ENCODE measurements around the gene ATXN1. TPM values are rescaled to one million over a fixed set of nuclear protein-coding genes. Genes with fewer than 3 reads are reported as not detected.

Gene ATXN1
- total RNA-seq, 2 experiments from 2014 or later: 34.1 to 36.7 TPM

GRCh38 chr6:16758163-16758975 is 2.9 kb downstream of the ATXN1 start:
- intact Hi-C loops (cut with micrococcal nuclease): no loop called here
- H3K27ac Mint-ChIP-seq: peak overlapping the region; percentile 24
- peak overlapping the region; percentile 87 for H3K4me3 Mint-ChIP-seq
- H3K27me3 Mint-ChIP-seq: no peaks in the 10 kb centered on the region
- ChIA-PET CTCF (interaction anchor here (0.8 to 2.0 kb wide), 13 partner anchors 10 to 472 kb away, joined by 3 to 8 read pairs (median 4); no protein-coding TSS in a partner anchor), POLR2A (interaction anchor here (0.7 to 3.1 kb wide), 8 partner anchors 9 to 217 kb away, joined by 3 to 12 read pairs (median 5); no protein-coding TSS in a partner anchor)
- peaks cover 55% of the 10 kb centered on the region for H3K4me1 Mint-ChIP-seq (ENCODE audit: low read depth)
- H3K9me3 Mint-ChIP-seq: no peaks in the 10 kb centered on the region
- peaks cover 10% of the 10 kb centered on the region for H3K36me3 Mint-ChIP-seq
- DNase-seq: no peak

- Mint-ChIP-seq H3K36me3 (peaks cover 18% of the 10 kb centered on the region), H3K4me3 (no peak overlapping the region), H3K27me3 (no peaks in the 10 kb centered on the region), H3K9me3 (no peaks in the 10 kb centered on the region), H3K4me1 (ENCODE audit: low read depth) (peaks cover 61% of the 10 kb centered on the region), H3K27ac (no peak overlapping the region)
- ChIA-PET CTCF (interaction anchor here (0.6 to 2.0 kb wide), 6 partner anchors 10 to 322 kb away, joined by 3 to 7 read pairs (median 3); no protein-coding TSS in a partner anchor), POLR2A (interaction anchor here (1.3 to 3.1 kb wide), 5 partner anchors 10 to 224 kb away, joined by 4 to 9 read pairs (median 5); no protein-coding TSS in a partner anchor)
- intact Hi-C loops (cut with micrococcal nuclease): no loop called here
- DNase-seq: no peak
Measured at GRCh38 chr6:16757332-16757731, 3.9 kb downstream of the ATXN1 start.

- peaks cover 66% of the 10 kb centered on the region for H3K4me1 Mint-ChIP-seq (ENCODE audit: low read depth)
- no peak overlapping the region for H3K4me3 Mint-ChIP-seq
- H3K9me3 Mint-ChIP-seq: no peaks in the 10 kb centered on the region
- intact Hi-C loops (cut with micrococcal nuclease): no loop called here
- peaks cover 19% of the 10 kb centered on the region for H3K36me3 Mint-ChIP-seq
- DNase-seq: no peak
- CTCF ChIA-PET: no interaction called here
- POLR2A ChIA-PET: interaction anchor here (0.7 to 3.1 kb wide), 4 partner anchors 9 to 223 kb away, joined by 3 to 9 read pairs (median 4); no protein-coding TSS in a partner anchor
- no peak overlapping the region for H3K27ac Mint-ChIP-seq
- no peaks in the 10 kb centered on the region for H3K27me3 Mint-ChIP-seq
Measured at GRCh38 chr6:16756660-16757255, 4.5 kb downstream of the ATXN1 start.

GRCh38 chr6:16755544-16755943 is 5.7 kb downstream of the ATXN1 start:
- peaks cover 72% of the 10 kb centered on the region for H3K4me1 Mint-ChIP-seq (ENCODE audit: low read depth)
- no peak for DNase-seq
- POLR2A ChIA-PET: no interaction called here
- CTCF ChIA-PET: no interaction called here
- H3K36me3 Mint-ChIP-seq: peaks cover 21% of the 10 kb centered on the region
- no peak overlapping the region for H3K4me3 Mint-ChIP-seq
- intact Hi-C loops (cut with micrococcal nuclease): no loop called here
- H3K27ac Mint-ChIP-seq: no peak overlapping the region
- no peaks in the 10 kb centered on the region for H3K27me3 Mint-ChIP-seq
- no peaks in the 10 kb centered on the region for H3K9me3 Mint-ChIP-seq

GRCh38 chr6:16754876-16755275 is 6.4 kb downstream of the ATXN1 start:
- H3K4me1 Mint-ChIP-seq (ENCODE audit: low read depth): peaks cover 76% of the 10 kb centered on the region
- intact Hi-C loops (cut with micrococcal nuclease): no loop called here
- H3K27me3 Mint-ChIP-seq: no peaks in the 10 kb centered on the region
- ChIA-PET POLR2A (no interaction called here), CTCF (no interaction called here)
- peaks cover 23% of the 10 kb centered on the region for H3K36me3 Mint-ChIP-seq
- no peaks in the 10 kb centered on the region for H3K9me3 Mint-ChIP-seq
- no peak overlapping the region for H3K27ac Mint-ChIP-seq
- no peak for DNase-seq
- H3K4me3 Mint-ChIP-seq: no peak overlapping the region

- no peak overlapping the region for H3K27ac Mint-ChIP-seq
- peaks cover 82% of the 10 kb centered on the region for H3K4me1 Mint-ChIP-seq (ENCODE audit: low read depth)
- DNase-seq: no peak
- H3K36me3 Mint-ChIP-seq: peaks cover 29% of the 10 kb centered on the region
- ChIA-PET POLR2A (no interaction called here), CTCF (no interaction called here)
- intact Hi-C loops (cut with micrococcal nuclease): no loop called here
- H3K27me3 Mint-ChIP-seq: no peaks in the 10 kb centered on the region
- H3K4me3 Mint-ChIP-seq: no peak overlapping the region
- no peaks in the 10 kb centered on the region for H3K9me3 Mint-ChIP-seq
Measured at GRCh38 chr6:16754274-16754673, 7.0 kb downstream of the ATXN1 start.

- Mint-ChIP-seq H3K27me3 (no peaks in the 10 kb centered on the region), H3K36me3 (peaks cover 32% of the 10 kb centered on the region), H3K9me3 (no peaks in the 10 kb centered on the region), H3K27ac (no peak overlapping the region), H3K4me3 (no peak overlapping the region), H3K4me1 (ENCODE audit: low read depth) (peaks cover 82% of the 10 kb centered on the region)
- ChIA-PET CTCF (no interaction called here), POLR2A (no interaction called here)
- DNase-seq: no peak
- intact Hi-C loops (cut with micrococcal nuclease): no loop called here
Measured at GRCh38 chr6:16753341-16753740, 7.9 kb downstream of the ATXN1 start.

- Mint-ChIP-seq H3K36me3 (peaks cover 35% of the 10 kb centered on the region), H3K9me3 (no peaks in the 10 kb centered on the region), H3K4me1 (ENCODE audit: low read depth) (peaks cover 81% of the 10 kb centered on the region), H3K4me3 (no peak overlapping the region), H3K27ac (no peak overlapping the region), H3K27me3 (no peaks in the 10 kb centered on the region)
- DNase-seq: no peak
- ChIA-PET POLR2A (no interaction called here), CTCF (interaction anchor here (1.0 to 1.1 kb wide), 2 partner anchors 10 to 213 kb away, joined by 3 to 5 read pairs; no protein-coding TSS in a partner anchor)
- intact Hi-C loops (cut with micrococcal nuclease): no loop called here
Measured at GRCh38 chr6:16752206-16752866, 8.9 kb downstream of the ATXN1 start.

- no peak overlapping the region for H3K4me3 Mint-ChIP-seq
- no peak overlapping the region for H3K27ac Mint-ChIP-seq
- H3K27me3 Mint-ChIP-seq: no peaks in the 10 kb centered on the region
- CTCF ChIA-PET: interaction anchor here (1.0 to 1.1 kb wide), 2 partner anchors 10 to 214 kb away, joined by 3 to 5 read pairs; no protein-coding TSS in a partner anchor
- no peaks in the 10 kb centered on the region for H3K9me3 Mint-ChIP-seq
- H3K36me3 Mint-ChIP-seq: peaks cover 35% of the 10 kb centered on the region
- POLR2A ChIA-PET: no interaction called here
- peaks cover 79% of the 10 kb centered on the region for H3K4me1 Mint-ChIP-seq (ENCODE audit: low read depth)
- intact Hi-C loops (cut with micrococcal nuclease): no loop called here
- no peak for DNase-seq
Measured at GRCh38 chr6:16751251-16751946, 9.9 kb downstream of the ATXN1 start.

GRCh38 chr6:16750566-16750965 is 10.7 kb downstream of the ATXN1 start:
- Mint-ChIP-seq H3K27ac (no peak overlapping the region), H3K36me3 (peaks cover 35% of the 10 kb centered on the region), H3K27me3 (no peaks in the 10 kb centered on the region), H3K9me3 (no peaks in the 10 kb centered on the region), H3K4me1 (ENCODE audit: low read depth) (peaks cover 82% of the 10 kb centered on the region), H3K4me3 (no peak overlapping the region)
- POLR2A ChIA-PET: no interaction called here
- intact Hi-C loops (cut with micrococcal nuclease): no loop called here
- DNase-seq: no peak
- CTCF ChIA-PET: interaction anchor here (1.2 to 2.2 kb wide), 3 partner anchors 9 to 13 kb away, joined by 4 to 7 read pairs (median 5); partner anchors contain the start of gene ATXN1

- peaks cover 35% of the 10 kb centered on the region for H3K36me3 Mint-ChIP-seq
- no peak overlapping the region for H3K4me3 Mint-ChIP-seq
- no peaks in the 10 kb centered on the region for H3K27me3 Mint-ChIP-seq
- no peaks in the 10 kb centered on the region for H3K9me3 Mint-ChIP-seq
- no peak for DNase-seq
- ChIA-PET POLR2A (interaction anchor here (1.0 kb wide), 1 partner anchor 9 kb away, joined by 3 read pairs; no protein-coding TSS in a partner anchor), CTCF (interaction anchor here (1.2 to 2.2 kb wide), 3 partner anchors 9 to 14 kb away, joined by 4 to 7 read pairs (median 5); partner anchors contain the start of gene ATXN1)
- H3K27ac Mint-ChIP-seq: no peak overlapping the region
- intact Hi-C loops (cut with micrococcal nuclease): no loop called here
- H3K4me1 Mint-ChIP-seq (ENCODE audit: low read depth): peaks cover 76% of the 10 kb centered on the region
Measured at GRCh38 chr6:16749516-16750485, 11.5 kb downstream of the ATXN1 start.
